ENCODE measurements around the gene ADAM10.

DNA sequence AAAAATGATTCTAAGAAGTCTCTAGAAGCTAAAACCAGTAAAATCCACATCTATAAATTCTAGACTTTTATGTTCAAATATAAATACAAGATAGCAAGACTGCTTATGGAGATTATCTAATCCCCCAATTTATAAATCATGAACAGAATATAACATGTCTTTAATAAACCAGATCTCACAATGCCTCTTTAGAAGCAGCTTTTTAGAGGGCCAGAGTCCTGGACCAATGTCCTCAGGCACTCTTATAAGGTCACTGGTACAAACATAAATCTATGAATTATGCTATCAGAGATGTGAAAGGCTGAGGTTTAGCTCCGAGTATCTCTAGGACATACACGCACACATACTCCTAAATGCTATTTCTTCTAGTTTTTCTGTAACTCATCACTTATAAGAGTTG, 78.3 kb downstream of the ADAM10 start:
- TF ChIP-seq, protein P1, sequence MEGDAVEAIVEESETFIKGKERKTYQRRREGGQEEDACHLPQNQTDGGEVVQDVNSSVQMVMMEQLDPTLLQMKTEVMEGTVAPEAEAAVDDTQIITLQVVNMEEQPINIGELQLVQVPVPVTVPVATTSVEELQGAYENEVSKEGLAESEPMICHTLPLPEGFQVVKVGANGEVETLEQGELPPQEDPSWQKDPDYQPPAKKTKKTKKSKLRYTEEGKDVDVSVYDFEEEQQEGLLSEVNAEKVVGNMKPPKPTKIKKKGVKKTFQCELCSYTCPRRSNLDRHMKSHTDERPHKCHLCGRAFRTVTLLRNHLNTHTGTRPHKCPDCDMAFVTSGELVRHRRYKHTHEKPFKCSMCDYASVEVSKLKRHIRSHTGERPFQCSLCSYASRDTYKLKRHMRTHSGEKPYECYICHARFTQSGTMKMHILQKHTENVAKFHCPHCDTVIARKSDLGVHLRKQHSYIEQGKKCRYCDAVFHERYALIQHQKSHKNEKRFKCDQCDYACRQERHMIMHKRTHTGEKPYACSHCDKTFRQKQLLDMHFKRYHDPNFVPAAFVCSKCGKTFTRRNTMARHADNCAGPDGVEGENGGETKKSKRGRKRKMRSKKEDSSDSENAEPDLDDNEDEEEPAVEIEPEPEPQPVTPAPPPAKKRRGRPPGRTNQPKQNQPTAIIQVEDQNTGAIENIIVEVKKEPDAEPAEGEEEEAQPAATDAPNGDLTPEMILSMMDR (conservative IDR thresholded peaks at IDR 0.05; ENCODE audit: low read length): no peak
- TF ChIP-seq EZH2phosphoT487 (IDR thresholded peaks at IDR 0.05; ENCODE audit: borderline replicate concordance): no peak

All from Loucy (cell line).